GM12801 (cell line): ENCODE measurements around the gene ADD1.

Source experiments
- TF ChIP-seq, protein P1 (sequence below): IDR thresholded peaks from one replicate; pipeline ENCODE4 v1.5.1; 2011; ENCODE audit warnings: control low read depth; ENCODE audit not compliant: insufficient read length; ENCODE audit errors: extremely low read depth

ADD1 gene

DNA sequence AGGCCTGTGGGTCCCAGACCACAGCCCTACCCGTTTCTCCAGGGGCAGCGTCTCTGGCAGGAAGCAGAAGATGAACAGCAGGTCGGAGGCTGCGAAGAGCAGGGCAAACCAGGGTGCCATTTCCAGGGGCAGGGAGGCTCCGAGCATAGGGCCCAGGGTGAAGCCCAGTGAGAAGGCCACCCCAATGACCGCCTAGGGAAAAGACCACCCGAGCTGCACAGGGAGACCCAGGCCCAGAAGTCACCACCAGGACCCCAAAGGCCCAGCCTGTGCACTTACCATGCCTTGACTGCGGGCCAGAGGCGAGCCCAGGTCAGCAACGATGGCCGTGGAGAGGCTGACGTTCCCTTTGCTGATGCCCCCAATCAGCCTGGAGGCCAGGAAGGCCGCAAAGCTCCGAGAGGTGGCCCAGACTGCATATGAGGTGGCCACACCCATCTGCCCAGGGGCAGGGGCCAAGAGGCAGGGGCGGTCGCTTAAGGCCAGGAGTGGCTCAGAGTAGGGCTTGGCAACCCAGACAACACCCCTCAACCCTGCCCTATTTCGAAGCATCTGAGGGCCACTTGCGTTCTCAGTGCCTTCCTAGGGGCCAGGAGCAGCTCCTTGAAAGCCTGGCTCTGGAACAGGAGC lies 88.8 kb downstream of the ADD1 start:
- TF ChIP-seq, protein P1, sequence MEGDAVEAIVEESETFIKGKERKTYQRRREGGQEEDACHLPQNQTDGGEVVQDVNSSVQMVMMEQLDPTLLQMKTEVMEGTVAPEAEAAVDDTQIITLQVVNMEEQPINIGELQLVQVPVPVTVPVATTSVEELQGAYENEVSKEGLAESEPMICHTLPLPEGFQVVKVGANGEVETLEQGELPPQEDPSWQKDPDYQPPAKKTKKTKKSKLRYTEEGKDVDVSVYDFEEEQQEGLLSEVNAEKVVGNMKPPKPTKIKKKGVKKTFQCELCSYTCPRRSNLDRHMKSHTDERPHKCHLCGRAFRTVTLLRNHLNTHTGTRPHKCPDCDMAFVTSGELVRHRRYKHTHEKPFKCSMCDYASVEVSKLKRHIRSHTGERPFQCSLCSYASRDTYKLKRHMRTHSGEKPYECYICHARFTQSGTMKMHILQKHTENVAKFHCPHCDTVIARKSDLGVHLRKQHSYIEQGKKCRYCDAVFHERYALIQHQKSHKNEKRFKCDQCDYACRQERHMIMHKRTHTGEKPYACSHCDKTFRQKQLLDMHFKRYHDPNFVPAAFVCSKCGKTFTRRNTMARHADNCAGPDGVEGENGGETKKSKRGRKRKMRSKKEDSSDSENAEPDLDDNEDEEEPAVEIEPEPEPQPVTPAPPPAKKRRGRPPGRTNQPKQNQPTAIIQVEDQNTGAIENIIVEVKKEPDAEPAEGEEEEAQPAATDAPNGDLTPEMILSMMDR: no peak

DNA sequence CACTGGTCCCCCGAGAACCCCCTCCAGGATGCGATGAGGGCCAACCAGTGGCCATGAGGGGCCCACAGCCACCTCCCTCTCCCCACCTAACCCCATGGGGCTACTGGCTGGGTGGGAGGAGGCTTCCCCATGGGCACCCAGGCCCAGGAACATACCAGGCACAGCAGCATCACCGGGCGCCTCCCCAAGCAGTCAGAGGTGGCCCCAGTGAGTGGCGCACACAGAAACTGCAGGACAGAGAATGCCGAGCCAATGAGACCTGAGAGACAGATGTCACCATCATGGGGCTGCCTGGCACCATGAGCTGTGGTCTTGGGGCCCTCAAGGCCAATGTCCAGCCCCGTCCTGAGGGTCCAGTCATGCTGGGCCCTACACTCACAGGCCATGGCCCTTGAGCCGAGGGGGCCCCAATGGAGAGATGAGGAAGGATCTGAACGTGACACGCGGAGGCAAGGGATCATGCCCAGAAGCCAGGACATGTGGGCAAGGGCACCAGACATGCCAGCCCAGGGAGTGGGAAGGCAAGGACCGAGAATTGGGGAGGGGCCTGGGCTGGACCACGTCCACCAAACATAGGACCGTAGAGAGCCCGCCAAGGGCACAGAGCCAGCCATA lies 89.4 kb downstream of the ADD1 start:
- TF ChIP-seq, protein P1: no peak

DNA sequence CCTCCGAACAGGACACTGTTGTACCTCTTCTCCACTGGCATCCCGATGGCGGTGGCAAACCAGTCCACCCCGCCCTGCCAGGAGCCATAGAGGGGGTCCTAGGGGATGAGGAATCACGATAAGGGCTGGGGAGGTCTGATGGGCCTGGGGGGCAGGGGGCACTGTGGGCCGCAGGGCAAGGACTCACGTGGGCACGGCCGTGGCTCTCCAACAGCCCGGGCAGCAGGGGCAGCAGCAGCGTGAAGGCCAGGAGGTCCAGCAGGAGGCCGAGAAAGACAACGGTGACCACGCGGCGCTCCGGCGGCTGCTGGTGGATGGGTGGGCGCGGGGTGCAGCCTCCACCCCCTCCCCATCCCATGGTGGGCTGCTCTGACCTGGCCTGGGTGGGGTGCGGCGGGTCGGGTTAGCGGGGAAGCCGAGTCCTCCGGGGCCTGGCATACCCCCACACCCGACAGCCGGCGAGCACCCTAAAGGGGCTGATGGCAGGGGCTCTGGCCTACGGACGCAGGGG lies 90.0 kb downstream of the ADD1 start:
- TF ChIP-seq, protein P1: no peak

DNA sequence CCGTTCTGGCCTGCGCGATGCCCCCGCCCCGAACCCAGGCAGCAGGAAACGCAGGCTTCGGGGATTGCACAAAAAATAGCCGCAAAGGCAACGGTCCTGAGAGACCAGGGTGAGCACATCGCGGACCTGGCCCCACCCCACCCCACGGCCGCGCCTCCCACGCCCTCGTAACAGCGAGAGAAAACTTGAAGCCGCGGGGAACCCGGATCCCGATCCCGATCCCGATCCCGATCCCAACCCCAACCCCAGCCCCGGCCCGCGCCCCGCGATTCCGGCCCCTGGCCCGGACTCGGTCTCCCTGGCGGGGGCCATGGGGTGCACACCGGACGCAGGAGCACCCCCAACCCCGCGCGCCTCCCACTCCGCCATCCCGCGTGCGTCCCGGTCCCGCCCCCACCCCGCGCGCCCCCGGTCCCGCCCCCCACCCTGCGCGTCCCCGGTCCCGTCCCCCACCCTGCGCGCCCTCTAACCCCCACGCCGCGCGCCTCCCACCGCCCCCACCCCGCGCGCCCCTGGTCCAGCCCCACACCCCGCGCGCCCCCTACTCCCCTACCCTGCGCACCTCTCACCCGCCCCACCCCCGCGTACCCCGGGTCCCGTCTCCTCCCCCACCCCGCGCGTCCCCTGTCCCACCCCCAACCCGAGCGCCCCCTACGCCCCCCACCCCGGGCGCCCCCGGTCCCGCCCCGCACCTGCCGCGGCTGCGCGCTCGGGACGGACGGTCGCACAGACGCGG lies 90.6 kb downstream of the ADD1 start:
- TF ChIP-seq, protein P1: no peak

DNA sequence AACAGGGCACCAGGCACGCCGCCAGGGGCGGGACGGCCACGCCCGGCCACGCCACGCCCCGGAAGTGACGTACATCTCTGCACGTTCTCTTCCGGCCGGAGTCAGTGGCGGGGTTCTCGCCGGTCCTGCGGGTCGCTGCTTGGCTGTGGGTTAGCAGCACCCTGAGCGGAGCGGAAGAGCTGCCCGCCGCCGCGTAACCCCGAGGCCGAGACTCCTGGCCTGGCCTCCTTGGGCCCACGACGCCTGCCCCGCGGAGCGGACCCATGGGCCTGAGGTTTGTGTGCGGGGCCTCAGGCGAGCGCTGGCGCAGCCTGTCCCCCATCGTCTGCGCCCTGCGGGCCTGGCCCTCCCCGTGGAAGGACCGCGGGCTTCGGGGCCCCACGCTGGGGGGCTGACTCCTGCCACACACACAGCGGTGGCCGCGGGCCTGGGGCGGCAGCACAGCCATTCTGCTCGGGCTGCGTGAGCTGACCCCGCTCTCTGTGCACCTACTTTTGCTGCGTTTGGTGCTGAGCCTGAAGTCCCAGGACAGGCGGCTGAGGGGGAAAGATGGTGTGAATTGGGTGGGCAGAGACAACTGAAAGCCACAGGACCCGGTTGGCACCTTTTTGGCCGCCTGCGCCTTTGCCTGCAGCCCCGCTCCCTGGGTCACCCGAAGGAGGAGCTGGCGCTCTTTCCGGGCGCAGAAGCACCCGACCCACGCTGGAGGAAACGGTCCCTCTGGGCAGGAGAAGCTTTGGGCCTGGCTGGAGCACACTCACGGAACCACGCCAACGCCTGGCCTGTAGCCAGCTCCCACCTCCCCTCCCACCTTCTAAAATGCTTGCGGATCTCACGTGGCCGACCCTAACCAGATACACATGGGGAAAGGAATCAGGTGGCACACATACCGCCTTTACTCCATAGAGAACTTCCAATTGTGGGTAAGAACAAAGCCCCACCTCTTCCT lies 91.4 kb downstream of the ADD1 start:
- TF ChIP-seq, protein P1: no peak

DNA sequence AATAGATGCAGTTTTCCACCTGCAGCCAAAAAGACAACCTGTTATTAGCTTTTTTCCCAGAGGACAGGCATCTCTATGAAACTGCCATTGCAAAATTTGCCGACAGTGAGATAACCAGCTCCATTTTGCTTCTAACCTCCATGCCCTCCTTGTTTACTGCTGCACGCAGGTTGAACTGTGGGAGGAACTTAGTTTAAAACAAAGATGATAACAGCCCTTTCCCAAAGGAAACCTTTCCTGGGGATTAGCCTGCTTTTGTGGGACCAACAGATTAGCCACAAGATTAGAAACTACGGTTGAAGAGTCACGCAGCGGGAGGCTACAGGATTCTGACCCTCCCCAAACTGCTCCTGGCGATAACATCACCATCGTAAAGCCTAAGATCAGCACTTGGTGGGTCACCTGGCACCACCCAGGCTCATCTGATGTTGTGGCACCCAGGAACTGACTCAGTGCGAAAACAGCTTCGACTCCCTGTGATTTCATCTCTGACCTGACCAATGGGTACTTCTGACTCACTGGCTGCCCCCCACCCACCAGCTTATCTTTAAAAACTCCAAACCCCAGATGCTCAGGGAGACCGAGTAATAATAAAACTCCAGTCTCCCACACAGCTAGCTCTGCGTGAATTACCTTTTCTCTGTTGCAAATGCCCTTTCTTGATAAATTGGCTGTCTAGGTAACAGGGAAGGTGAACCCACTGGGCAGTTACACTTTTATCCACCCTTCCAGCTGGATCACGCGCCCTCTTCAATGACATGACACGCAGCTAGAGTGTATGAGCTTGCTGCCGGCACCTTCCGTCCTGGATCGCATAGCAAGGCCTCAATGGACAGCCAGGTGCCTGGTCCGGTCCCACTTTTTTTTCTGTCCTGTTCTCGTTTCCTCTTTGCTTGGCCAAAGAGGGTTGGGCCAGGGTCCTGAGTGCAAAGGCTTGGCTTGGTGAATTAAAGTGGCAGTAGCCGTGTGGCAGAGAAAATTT lies 92.4 kb downstream of the ADD1 start:
- TF ChIP-seq, protein P1: no peak
